HG02884 (cell line): ENCODE results near the gene ROR2.

Experiments used
- ATAC-seq: cut with Tn5 transposase; IDR thresholded peaks from one replicate; pipeline ENCODE4 v1.9.1; 2021; ENCODE audit warnings: mild to moderate bottlenecking, moderate library complexity; ENCODE audit not compliant: unreplicated experiment

Gene ROR2

GRCh38 chr9:91757782-91758181, 192.2 kb downstream of the ROR2 start:
- no peak for ATAC-seq

GRCh38 chr9:91756510-91756780, 193.6 kb downstream of the ROR2 start:
- no peak for ATAC-seq

- no peak for ATAC-seq
Observed at GRCh38 chr9:91755761-91756509, 194.1 kb downstream of the ROR2 start.

GRCh38 chr9:91753711-91754110, 196.3 kb downstream of the ROR2 start:
- ATAC-seq, result no peak

- ATAC-seq, result no peak
Observed at GRCh38 chr9:91751922-91752321, 198.1 kb downstream of the ROR2 start.

- no peak for ATAC-seq
Observed at GRCh38 chr9:91750343-91750742, 199.7 kb downstream of the ROR2 start.

GRCh38 chr9:91746904-91747303, 203.1 kb downstream of the ROR2 start:
- ATAC-seq, result no peak

GRCh38 chr9:91746357-91746756, 203.7 kb downstream of the ROR2 start:
- no peak for ATAC-seq

GRCh38 chr9:91744114-91744513, 205.9 kb downstream of the ROR2 start:
- ATAC-seq, result no peak

GRCh38 chr9:91741522-91741921, 208.5 kb downstream of the ROR2 start:
- no peak for ATAC-seq

GRCh38 chr9:91740701-91741100, 209.3 kb downstream of the ROR2 start:
- no peak for ATAC-seq

GRCh38 chr9:91736898-91737601, 213.0 kb downstream of the ROR2 start:
- ATAC-seq, result no peak

GRCh38 chr9:91736311-91736710, 213.7 kb downstream of the ROR2 start:
- ATAC-seq, result no peak

- ATAC-seq, result no peak
Observed at GRCh38 chr9:91735049-91735448, 215.0 kb downstream of the ROR2 start.

GRCh38 chr9:91734371-91734981, 215.6 kb downstream of the ROR2 start:
- ATAC-seq, result no peak

- ATAC-seq, result no peak
Observed at GRCh38 chr9:91733006-91733624, 216.9 kb downstream of the ROR2 start.

- ATAC-seq, result no peak
Observed at GRCh38 chr9:91732187-91733005, 217.6 kb downstream of the ROR2 start.

GRCh38 chr9:91730806-91731205, 219.2 kb downstream of the ROR2 start:
- ATAC-seq, result no peak

- ATAC-seq, result no peak
Observed at GRCh38 chr9:91729558-91729842, 220.5 kb downstream of the ROR2 start.

- no peak for ATAC-seq
Observed at GRCh38 chr9:91727972-91728371, 222.1 kb downstream of the ROR2 start.

GRCh38 chr9:91727316-91727861, 222.6 kb downstream of the ROR2 start:
- ATAC-seq, result no peak
